D721Med (cell line): ENCODE results near the gene CGB8.
"Not testable (repeated sequence)": the region's sequence is repeated elsewhere in the genome, so short reads cannot be mapped to it uniquely, and the experiment has no call there.

ENCODE experiments used
- DNase-seq: peaks from one replicate; pipeline ENCODE4 v3.0.0; 2011; ENCODE audit warnings: low spot score; ENCODE audit not compliant: insufficient read length
- FAIRE-seq: peaks from 2 replicates; lab custom pipeline; 2011; peaks lifted over from hg19 to GRCh38; lab: Jason Lieb, UNC
- CTCF ChIP-seq: IDR thresholded peaks from 2 replicates; pipeline ENCODE4 v1.5.1; 2012; ENCODE audit warnings: mild to moderate bottlenecking, control low read depth; ENCODE audit not compliant: insufficient read depth; ENCODE audit errors: missing control alignments

Gene CGB8

GRCh38 chr19:49064029-49064629 is 15.2 kb upstream of the CGB8 start:
- peak; percentile 11 for DNase-seq
- no peak for TF ChIP-seq CTCF
- FAIRE-seq, result no peak

DNA sequence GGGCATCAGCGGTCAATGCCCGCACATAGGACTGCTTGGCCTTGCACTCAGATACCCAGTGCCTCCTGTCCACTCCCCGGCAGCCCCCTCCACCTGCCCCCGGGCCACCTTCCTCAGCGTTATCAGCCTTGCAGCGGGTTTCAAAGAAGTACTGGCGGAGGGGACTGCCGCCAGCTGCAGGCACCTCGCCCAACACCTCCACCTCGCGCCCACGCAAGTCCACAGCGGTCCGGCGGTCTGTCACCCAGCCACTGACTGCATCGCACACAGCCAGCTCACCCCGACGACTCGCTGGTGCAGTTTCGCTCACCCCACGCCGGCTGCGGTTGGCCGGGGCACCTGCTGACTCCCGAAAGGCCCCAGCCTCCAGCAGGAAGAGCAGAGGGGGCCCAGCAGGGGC is 12.5 kb upstream of the CGB8 start:
- no peak for TF ChIP-seq CTCF
- FAIRE-seq (no peak), DNase-seq (no peak)

GRCh38 chr19:49061000-49061399 is 12.1 kb upstream of the CGB8 start:
- TF ChIP-seq CTCF, result no peak
- FAIRE-seq (no peak), DNase-seq (no peak)

- TF ChIP-seq CTCF, result no peak
- no peak for DNase-seq
- no peak for FAIRE-seq
Measured at GRCh38 chr19:49059053-49059452, 10.1 kb upstream of the CGB8 start.

DNA sequence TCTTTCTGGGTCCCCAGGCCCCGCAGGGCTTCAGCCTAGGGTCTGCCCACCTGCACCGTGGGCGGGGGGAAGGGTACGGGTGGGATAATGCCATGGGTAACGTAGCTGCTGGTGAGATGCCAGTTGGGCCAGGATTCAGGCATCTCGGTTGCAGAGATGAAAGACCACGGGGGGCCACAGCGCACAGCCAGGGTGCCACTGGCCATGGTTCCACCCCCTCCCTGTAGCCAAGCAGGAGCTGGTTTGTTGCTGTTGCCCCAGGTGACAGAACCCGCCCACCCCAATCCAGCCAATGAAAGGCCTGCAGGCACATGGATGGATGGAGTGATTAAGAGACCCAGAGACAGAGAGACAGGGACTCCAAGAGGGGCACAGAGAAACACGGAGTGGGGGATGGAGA is 9.7 kb upstream of the CGB8 start:
- TF ChIP-seq CTCF, result no peak
- DNase-seq, result no peak
- no peak for FAIRE-seq

DNA sequence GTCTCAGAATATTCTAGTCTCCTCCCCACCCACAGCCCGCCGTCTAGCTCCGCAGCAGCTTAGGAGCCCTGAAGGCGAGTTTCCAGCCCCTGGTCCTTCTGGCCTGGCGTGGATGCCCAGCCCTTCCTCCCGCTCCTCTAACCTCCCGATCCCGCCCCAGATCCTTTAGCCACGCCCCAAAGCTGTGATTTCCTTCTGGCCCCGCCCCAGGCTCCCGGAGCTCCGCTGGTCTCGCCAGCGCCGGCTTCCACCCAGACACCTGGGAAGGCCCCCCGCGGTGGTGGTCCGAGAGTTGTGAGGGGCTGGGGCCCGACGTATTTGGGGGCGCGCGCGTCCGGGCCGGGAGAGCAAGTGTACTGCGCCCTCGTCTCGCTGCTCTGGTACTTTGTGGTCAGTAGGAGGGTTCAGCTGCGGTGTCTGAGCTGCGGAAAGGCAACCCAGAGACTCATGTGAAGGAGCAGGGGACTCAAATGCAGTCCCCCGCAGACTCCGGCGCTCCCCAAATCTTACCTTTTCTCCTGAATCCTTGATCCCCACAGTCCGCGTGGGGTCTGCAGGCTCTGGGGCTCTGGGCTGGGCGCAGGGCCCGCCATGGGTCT is 8.8 kb upstream of the CGB8 start, which contains the start of gene CGB7:
Gene CGB7 (minus strand): TSS at position 114 of the 599 bp plus-strand sequence. CDS start 2,374 bp downstream, outside the sequence.
- FAIRE-seq, result no peak
- DNase-seq, result no peak
- no peak for TF ChIP-seq CTCF

DNA sequence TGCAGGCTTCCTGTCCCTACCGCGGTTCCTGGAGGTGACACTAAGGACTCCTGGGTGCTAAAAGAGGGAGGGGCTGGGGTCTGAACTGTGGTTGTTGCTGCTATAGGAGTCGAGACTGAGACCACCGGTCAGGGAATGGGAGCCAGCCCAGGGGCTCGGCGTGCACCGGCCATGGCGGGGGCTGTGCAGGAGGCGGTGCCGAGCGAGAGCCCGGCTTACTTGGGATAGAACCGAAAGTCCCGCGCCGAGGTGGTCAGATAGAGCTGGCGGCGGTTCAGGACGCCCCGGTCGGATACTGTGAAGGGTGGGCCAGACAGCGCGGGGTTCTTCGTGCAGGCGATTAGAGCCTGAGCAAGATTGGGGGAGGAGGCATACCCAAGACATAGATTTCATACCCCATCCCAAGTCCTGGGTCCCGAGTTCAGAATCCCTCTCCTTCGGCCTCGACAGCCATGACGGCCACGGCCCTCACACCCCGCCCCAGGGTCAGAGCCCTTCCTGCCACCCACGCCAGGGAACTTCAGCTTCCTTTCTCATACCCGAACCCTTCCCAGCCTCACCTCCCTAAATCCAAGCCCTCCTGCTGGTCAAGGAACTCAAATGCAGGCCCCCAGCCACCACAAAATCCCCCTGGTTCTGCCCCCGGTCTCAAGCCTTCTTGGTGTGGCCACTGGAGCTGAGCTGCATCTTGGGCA is 8.1 kb upstream of the CGB8 start:
- not testable (repeated sequence) for FAIRE-seq, DNase-seq
